Esophagus muscularis mucosa (tissue), 4 donors: Measurements from ENCODE around the gene SHKBP1. TPM values are rescaled to one million over a fixed set of nuclear protein-coding genes. Genes with fewer than 3 reads are reported as not detected.

ENCODE experiments used
- DNase-seq: peaks from one replicate; pipeline ENCODE4 v3.0.0-alpha.2; 2017; ENCODE audit errors: extremely low spot score
- H3K27ac ChIP-seq, 4 donors: fragments of 200-600 bp; sonication (generic); replicated peaks in 1 of 4; 1 replicate in 3 of 4; 2 replicates in 1 of 4; pipeline ENCODE4 v1.5.1; 2016 to 2019; ENCODE audit warnings: mild to moderate bottlenecking in 1 of 4
- H3K27me3 ChIP-seq, 4 donors: fragments of 200-600 bp; sonication (generic); one replicate each; pipeline versions ENCODE4 v1.5.1 to v1.6.0; 2016 to 2019
- H3K36me3 ChIP-seq, 4 donors: fragments of 200-600 bp; sonication (generic); one replicate each; pipeline ENCODE4 v1.5.1; 2016 to 2019
- H3K4me1 ChIP-seq, 4 donors: fragments of 200-600 bp; sonication (generic); one replicate each; pipeline ENCODE4 v1.5.1; 2016 to 2019
- H3K4me3 ChIP-seq, 4 donors: fragments of 200-600 bp; sonication (generic); 1 replicate in 2 of 4; 2 replicates in 2 of 4; pipeline ENCODE4 v1.5.1; 2016 to 2019; ENCODE audit warnings: mild to moderate bottlenecking in 4 of 4, moderate library complexity in 1 of 4
- H3K9me3 ChIP-seq, 4 donors: fragments of 200-600 bp; sonication (generic); 1 replicate in 3 of 4; 2 replicates in 1 of 4; pipeline ENCODE4 v1.5.1; 2016 to 2019
- CTCF ChIP-seq, 3 experiments: fragments of 200-600 bp in 2 of 3; fragments of 450-650 bp in 1 of 3; sonication (generic) in 2 of 3; IDR thresholded peaks; one replicate each; pipeline ENCODE4 v1.5.1; 2017 to 2019; ENCODE audit warnings: antibody characterized with exemption in 3 of 3, mild to moderate bottlenecking in 2 of 3, moderate library complexity in 1 of 3
- EP300 ChIP-seq: sonication (generic); formaldehyde crosslinking; IDR thresholded peaks from one replicate; pipeline ENCODE4 v1.6.1; 2017; ENCODE audit warnings: antibody characterized with exemption
- POLR2A ChIP-seq: fragments of 450-650 bp; IDR thresholded peaks from one replicate; pipeline ENCODE4 v1.6.1; 2017; ENCODE audit warnings: antibody characterized with exemption, moderate library complexity, mild to moderate bottlenecking, low read depth
- POLR2AphosphoS5 ChIP-seq, 2 donors: sonication (generic); formaldehyde crosslinking; IDR thresholded peaks; one replicate each; pipeline ENCODE4 v1.6.1; 2017; ENCODE audit warnings: antibody characterized with exemption in 2 of 2
- WGBS: methylation state at CpG from one replicate; pipeline ENCODE4 v1.1.5; 2018; 5-methylcytosine and 5-hydroxymethylcytosine counted together
- intact Hi-C: fragments of 100-400 bp; cut with DNase I; formaldehyde crosslinking; loops from one replicate; pipeline ENCODE4 v1.15.1; 2023
- total RNA-seq, 4 donors: library from RNA; depleted of rRNA; stranded (reverse); fragments of >200 nt; gene quantifications; one replicate each; pipeline versions ENCODE4 v1.1.0 to v1.2.1, GENCODE V29; 2016

SHKBP1 gene
- total RNA-seq, 4 donors from 2014 or later, result 39.5 to 82.7 (median 52.7) TPM

DNA sequence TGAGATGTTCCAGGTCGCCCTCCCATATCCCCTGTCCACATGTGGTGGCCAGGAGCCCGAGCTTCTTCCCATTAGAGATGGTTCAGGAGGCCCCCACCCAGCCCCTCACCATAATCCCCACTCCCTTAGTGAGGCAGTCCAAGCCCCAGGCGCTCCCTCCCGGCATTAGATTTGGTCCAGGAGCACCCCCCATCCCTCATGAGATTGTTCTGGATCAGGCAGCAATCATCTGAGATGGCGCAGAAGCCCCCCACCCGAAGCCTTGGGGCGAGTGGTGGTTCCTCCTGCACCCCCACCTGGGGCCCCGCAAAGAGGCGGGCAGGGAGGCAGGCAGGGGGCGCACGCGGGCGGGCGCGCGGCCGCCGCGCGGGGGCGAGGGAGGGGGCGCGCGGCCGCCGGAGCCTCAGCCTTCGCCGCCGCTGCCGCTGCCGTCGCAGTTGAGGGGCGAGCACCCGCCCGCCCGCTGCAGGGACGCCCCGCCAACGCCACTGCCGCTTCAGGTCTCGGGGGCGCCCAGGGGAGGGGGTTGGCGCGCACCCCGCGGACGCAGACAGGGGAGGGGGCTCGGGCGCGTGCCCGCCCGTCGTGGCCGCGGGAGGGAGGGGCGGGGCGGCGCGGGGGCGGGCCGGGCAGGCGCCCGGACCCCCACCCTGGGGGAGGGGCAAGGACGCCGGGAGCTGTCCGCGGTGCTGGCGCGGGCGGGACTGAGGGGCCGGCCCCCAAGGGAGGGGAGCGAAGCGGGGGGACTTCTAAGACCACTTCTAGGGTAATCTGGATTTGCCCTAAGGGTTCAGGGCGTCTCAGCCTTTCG is 46.4 kb upstream of the SHKBP1 start:
- peaks cover 4 to 25% (median 22%) of the 10 kb centered on the region in 4 donors for H3K4me1 ChIP-seq
- H3K9me3 ChIP-seq, result peaks cover 0 to 8% (median 0%) of the 10 kb centered on the region in 4 donors
- DNase-seq, result no peak
- TF ChIP-seq CTCF (IDR thresholded peaks at IDR 0.05) (peak; percentile 15 to 34 (median 26)), POLR2A (no peak), EP300 (no peak), POLR2AphosphoS5 (IDR thresholded peaks at IDR 0.05) (no peak)
- peak overlapping the region in 2 of 4 donors; percentile 34 to 51 for H3K4me3 ChIP-seq
- intact Hi-C loops, result no loop called here
- no peak overlapping the region for H3K27ac ChIP-seq
- H3K36me3 ChIP-seq, result peaks cover 0 to 16% (median 4%) of the 10 kb centered on the region in 4 donors
- peaks cover 0 to 5% (median 0%) of the 10 kb centered on the region in 4 donors for H3K27me3 ChIP-seq
- 27% methylated on average over 3 of the region's 75 CpGs for WGBS

DNA sequence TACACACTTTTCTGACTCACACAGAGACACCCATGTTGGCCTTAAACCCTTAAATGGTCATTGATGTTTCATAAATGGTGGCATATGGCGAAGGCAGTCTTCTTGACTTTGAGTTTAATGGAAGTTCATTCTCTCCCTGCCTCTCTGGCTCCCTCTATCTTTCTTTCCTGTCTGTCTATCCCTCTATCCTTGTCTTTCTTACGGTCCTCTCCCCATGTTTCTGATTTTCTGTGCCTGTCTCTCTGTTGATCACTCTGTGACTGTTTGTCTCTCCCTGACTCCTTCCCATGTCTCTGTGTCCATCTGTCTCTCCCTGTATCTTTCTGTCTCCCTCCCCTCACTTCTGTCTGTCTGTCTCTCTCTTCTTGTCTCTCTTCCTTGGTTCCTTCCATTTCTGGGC is 43.2 kb upstream of the SHKBP1 start:
- Histone ChIP-seq H3K27me3 (peaks cover 0 to 5% (median 0%) of the 10 kb centered on the region in 4 donors), H3K4me3 (no peak overlapping the region), H3K27ac (no peak overlapping the region), H3K36me3 (peaks cover 0 to 21% (median 4%) of the 10 kb centered on the region in 4 donors), H3K4me1 (peaks cover 4 to 25% (median 22%) of the 10 kb centered on the region in 4 donors), H3K9me3 (peaks cover 0 to 8% (median 0%) of the 10 kb centered on the region in 4 donors)
- intact Hi-C loops, result no loop called here
- DNase-seq, result no peak
- 88% methylated on average over 2 of the region's 2 CpGs for WGBS
- TF ChIP-seq POLR2A (no peak), CTCF (IDR thresholded peaks at IDR 0.05) (no peak), POLR2AphosphoS5 (IDR thresholded peaks at IDR 0.05) (no peak), EP300 (no peak)

- no peak for TF ChIP-seq POLR2A
- TF ChIP-seq CTCF (IDR thresholded peaks at IDR 0.05), result no peak
- no peak for TF ChIP-seq EP300
- TF ChIP-seq POLR2AphosphoS5 (IDR thresholded peaks at IDR 0.05), result no peak
- WGBS, result 80% methylated on average over 4 of the region's 4 CpGs
- H3K27ac ChIP-seq, result no peak overlapping the region
- peaks cover 0 to 8% (median 0%) of the 10 kb centered on the region in 4 donors for H3K9me3 ChIP-seq
- H3K4me1 ChIP-seq, result peaks cover 4 to 21% (median 20%) of the 10 kb centered on the region in 4 donors
- no peak for DNase-seq
- H3K27me3 ChIP-seq, result peaks cover 0 to 5% (median 0%) of the 10 kb centered on the region in 4 donors
- H3K36me3 ChIP-seq, result peaks cover 0 to 26% (median 4%) of the 10 kb centered on the region in 4 donors
- intact Hi-C loops, result no loop called here
- no peak overlapping the region for H3K4me3 ChIP-seq
These were observed 42.5 kb upstream of the SHKBP1 start for GRCh38 chr19:40534148-40534547.

DNA sequence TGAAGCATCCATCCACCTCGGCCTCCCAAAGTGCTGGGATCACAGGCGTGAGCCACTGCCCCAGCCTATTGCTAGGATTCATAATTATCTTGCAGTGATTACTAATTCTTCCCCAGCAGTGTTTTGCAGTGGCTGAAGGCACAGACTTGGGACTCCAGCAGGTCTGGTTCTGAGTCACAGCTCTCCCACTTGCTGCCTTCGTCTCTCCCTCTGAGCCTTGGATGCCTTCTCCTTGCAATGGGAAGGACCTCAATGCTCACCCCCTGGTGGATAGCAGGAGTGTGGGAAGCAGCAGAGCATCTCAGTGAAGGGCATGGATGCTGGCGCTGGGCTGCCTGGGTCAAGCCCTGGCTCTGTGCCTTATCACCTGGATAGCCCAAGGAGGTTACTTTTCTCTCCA is 37.6 kb upstream of the SHKBP1 start:
- no peak overlapping the region for H3K27ac ChIP-seq
- H3K4me1 ChIP-seq, result peaks cover 0 to 11% (median 5%) of the 10 kb centered on the region in 4 donors
- no peaks in the 10 kb centered on the region for H3K27me3 ChIP-seq
- peaks cover 0 to 19% (median 3%) of the 10 kb centered on the region in 4 donors for H3K36me3 ChIP-seq
- intact Hi-C loops, result no loop called here
- H3K9me3 ChIP-seq, result peaks cover 0 to 4% (median 0%) of the 10 kb centered on the region in 4 donors
- H3K4me3 ChIP-seq, result no peak overlapping the region
- TF ChIP-seq POLR2AphosphoS5 (IDR thresholded peaks at IDR 0.05) (no peak), POLR2A (no peak), CTCF (IDR thresholded peaks at IDR 0.05) (no peak), EP300 (no peak)
- no peak for DNase-seq
- 86% methylated on average over 3 of the region's 4 CpGs for WGBS
